ENCODE results near the gene FOXE1. TPM values are rescaled to one million over a fixed set of nuclear protein-coding genes. Genes with fewer than 3 reads are reported as not detected.

The FOXE1 gene
- total RNA-seq, 1 donor from 2014 or later: 57.1 TPM

Other genes starting within 250 kb of the FOXE1 start
- gene TSTD2, start 219.9 kb upstream of the FOXE1 start, total RNA-seq: 13.5 and 31.4 TPM in 2 replicates
- gene NCBP1, start 219.4 kb upstream of the FOXE1 start, total RNA-seq: 40.5 and 54.4 TPM in 2 replicates
- 7.5 and 9.7 TPM in 2 replicates for gene XPA, start 155.9 kb upstream of the FOXE1 start, total RNA-seq
- 22.9 and 31.3 TPM in 2 replicates for gene TRMO, start 69.3 kb downstream of the FOXE1 start, total RNA-seq
- gene HEMGN, start 84.9 kb downstream of the FOXE1 start, total RNA-seq: not detected in 2 replicates
- gene ANP32B, start 130.1 kb downstream of the FOXE1 start, total RNA-seq: 4.2 and 19.1 TPM in 2 replicates
- 86.7 and 393 TPM in 2 replicates for gene NANS, start 203.5 kb downstream of the FOXE1 start, total RNA-seq

Measured in renal cortical epithelial cell (primary cell).